ENCODE results near the gene TTLL7.

DNA sequence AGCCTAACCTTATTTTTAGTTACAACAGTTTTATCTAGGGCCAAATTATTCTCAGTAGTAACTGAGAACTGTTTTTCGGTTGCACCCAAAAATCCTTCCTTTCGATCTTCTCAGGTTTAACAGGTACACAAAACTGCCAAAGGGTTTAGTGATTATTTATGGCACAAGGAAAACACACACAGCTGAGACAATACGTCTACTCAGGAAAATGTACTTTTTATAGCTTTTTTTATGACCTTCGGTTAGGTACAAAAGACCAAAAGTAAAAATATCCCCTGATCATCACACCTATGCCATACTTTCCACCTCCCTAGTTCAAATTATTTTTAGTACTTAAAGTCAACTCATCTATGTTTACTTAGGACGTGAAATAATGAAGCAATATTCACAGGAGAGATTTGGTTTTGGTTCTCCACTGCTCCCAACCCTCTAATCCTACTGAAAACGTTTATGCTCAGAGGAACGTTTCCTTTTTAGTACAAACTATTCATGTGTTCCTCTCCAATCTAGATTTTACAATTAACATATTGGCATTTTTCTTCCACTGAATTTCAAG is 48.7 kb downstream of the TTLL7 start:
- TF ChIP-seq POLR2A (IDR thresholded peaks at IDR 0.05), result no peak
- TF ChIP-seq, protein P1, sequence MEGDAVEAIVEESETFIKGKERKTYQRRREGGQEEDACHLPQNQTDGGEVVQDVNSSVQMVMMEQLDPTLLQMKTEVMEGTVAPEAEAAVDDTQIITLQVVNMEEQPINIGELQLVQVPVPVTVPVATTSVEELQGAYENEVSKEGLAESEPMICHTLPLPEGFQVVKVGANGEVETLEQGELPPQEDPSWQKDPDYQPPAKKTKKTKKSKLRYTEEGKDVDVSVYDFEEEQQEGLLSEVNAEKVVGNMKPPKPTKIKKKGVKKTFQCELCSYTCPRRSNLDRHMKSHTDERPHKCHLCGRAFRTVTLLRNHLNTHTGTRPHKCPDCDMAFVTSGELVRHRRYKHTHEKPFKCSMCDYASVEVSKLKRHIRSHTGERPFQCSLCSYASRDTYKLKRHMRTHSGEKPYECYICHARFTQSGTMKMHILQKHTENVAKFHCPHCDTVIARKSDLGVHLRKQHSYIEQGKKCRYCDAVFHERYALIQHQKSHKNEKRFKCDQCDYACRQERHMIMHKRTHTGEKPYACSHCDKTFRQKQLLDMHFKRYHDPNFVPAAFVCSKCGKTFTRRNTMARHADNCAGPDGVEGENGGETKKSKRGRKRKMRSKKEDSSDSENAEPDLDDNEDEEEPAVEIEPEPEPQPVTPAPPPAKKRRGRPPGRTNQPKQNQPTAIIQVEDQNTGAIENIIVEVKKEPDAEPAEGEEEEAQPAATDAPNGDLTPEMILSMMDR (IDR thresholded peaks at IDR 0.05), result no peak
- no peak for TF ChIP-seq EP300 (IDR thresholded peaks at IDR 0.05)
